Measurements from ENCODE around the gene FAM222A.

The FAM222A gene

DNA sequence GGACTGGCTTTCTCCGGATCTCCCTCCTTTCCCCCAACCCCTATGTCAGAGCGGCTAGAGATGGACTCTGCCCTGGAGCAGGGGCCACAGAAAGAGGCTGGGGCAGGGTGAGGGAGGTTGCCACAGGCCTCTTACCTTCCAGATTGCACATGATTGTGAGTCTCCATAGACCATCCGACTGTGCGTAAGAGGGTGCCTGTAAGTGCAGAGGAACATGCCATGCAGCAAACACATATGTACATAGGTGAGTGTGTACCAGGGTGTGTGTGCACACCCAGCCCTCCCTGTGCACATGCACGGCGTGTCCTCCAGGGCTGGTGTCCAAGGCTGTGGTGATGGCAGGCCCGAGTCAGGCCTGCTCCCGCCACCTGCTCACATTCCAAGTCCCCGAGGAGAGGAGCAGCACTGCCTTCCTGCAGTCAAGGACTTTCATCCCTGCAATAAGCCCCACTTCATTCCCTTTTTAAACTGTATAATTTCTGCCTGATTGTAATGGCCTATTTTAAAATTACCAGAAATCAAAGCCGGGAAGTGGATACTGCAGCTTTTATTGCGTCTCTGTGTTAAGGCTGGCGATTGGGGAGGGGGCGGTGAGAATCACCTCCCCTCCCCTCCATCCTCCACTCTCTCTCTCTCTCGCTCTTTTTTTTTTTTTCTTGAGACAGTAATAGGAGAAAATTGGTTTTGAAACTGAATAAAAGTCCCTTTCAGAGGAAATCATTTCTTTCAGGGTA, 28.5 kb downstream of the FAM222A start (continued):
- TF ChIP-seq PRDM2 (tag by site-specific recombination; IDR thresholded peaks at IDR 0.05; ENCODE audit: borderline replicate concordance), result no peak
- TF ChIP-seq, protein P1, sequence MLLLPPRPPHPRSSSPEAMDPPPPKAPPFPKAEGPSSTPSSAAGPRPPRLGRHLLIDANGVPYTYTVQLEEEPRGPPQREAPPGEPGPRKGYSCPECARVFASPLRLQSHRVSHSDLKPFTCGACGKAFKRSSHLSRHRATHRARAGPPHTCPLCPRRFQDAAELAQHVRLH (tag by site-specific recombination; IDR thresholded peaks at IDR 0.05), result no peak
- no peak for TF ChIP-seq ZNF133 (tag by site-specific recombination; IDR thresholded peaks at IDR 0.05)
- TF ChIP-seq ZNF138 (tag by site-specific recombination; IDR thresholded peaks at IDR 0.05; ENCODE audit: borderline replicate concordance), result no peak
- TF ChIP-seq ZNF658 (tag by site-specific recombination; IDR thresholded peaks at IDR 0.05), result no peak
- no peak for TF ChIP-seq ZNF670 (tag by site-specific recombination; IDR thresholded peaks at IDR 0.05; ENCODE audit: low read depth)
- TF ChIP-seq ZNF560 (tag by site-specific recombination; IDR thresholded peaks at IDR 0.05; ENCODE audit: borderline replicate concordance), result no peak
- no peak for TF ChIP-seq ZNF10 (tag by site-specific recombination; IDR thresholded peaks at IDR 0.05)
- TF ChIP-seq ZNF501 (tag by site-specific recombination; IDR thresholded peaks at IDR 0.05), result no peak
- TF ChIP-seq ZNF513 (tag by site-specific recombination; IDR thresholded peaks at IDR 0.05), result no peak
- TF ChIP-seq ZNF169 (tag by site-specific recombination; IDR thresholded peaks at IDR 0.05), result no peak
- TF ChIP-seq ZNF529 (tag by site-specific recombination; IDR thresholded peaks at IDR 0.05; ENCODE audit: insufficient replicate concordance), result no peak
- TF ChIP-seq ZBTB6 (tag by site-specific recombination; IDR thresholded peaks at IDR 0.05), result no peak
- no peak for TF ChIP-seq ZNF426 (tag by site-specific recombination; IDR thresholded peaks at IDR 0.05)

- ChIA-PET POLR2A (no interaction called here), CTCF (interaction anchor here (0.7 kb wide), 1 partner anchor 11 kb away, joined by 4 read pairs; no protein-coding TSS in a partner anchor)
- H3K9me3 ChIP-seq (ENCODE audit: control insufficient read depth, insufficient read depth, low read depth, low read length), result no peaks in the 10 kb centered on the region
- no peaks in the 10 kb centered on the region for H3K4me1 ChIP-seq (ENCODE audit: control insufficient read depth, insufficient read depth, low read length)
- no peak overlapping the region for H3K4me3 ChIP-seq (ENCODE audit: low read depth, low read length)
- no peak overlapping the region for H3K27ac ChIP-seq (ENCODE audit: extremely low read depth, low read depth, low read length)
- no peaks in the 10 kb centered on the region for H3K36me3 ChIP-seq (ENCODE audit: control insufficient read depth in 2 of 2, insufficient read depth in 1 of 2, low read length in 2 of 2)
- TF ChIP-seq BCL11A (tag by site-specific recombination; IDR thresholded peaks at IDR 0.05; ENCODE audit: low read depth), result no peak
- no peak for TF ChIP-seq ZNF621 (tag by site-specific recombination; IDR thresholded peaks at IDR 0.05)
- no peak for TF ChIP-seq BCL11B (tag by site-specific recombination; IDR thresholded peaks at IDR 0.05; ENCODE audit: low read depth)
- no peak for TF ChIP-seq ZNF626 (tag by site-specific recombination; IDR thresholded peaks at IDR 0.05)
- TF ChIP-seq, protein P2, sequence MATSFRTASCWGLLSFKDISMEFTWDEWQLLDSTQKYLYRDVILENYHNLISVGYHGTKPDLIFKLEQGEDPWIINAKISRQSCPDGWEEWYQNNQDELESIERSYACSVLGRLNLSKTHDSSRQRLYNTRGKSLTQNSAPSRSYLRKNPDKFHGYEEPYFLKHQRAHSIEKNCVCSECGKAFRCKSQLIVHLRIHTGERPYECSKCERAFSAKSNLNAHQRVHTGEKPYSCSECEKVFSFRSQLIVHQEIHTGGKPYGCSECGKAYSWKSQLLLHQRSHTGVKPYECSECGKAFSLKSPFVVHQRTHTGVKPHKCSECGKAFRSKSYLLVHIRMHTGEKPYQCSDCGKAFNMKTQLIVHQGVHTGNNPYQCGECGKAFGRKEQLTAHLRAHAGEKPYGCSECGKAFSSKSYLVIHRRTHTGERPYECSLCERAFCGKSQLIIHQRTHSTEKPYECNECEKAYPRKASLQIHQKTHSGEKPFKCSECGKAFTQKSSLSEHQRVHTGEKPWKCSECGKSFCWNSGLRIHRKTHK (tag by site-specific recombination; IDR thresholded peaks at IDR 0.05), result no peak
- no peak for TF ChIP-seq ZNF558 (tag by site-specific recombination; IDR thresholded peaks at IDR 0.05)
- TF ChIP-seq ZBTB44 (tag by site-specific recombination; IDR thresholded peaks at IDR 0.05), result no peak
- no peak for TF ChIP-seq ZNF514 (tag by site-specific recombination; IDR thresholded peaks at IDR 0.05)
- no peak for TF ChIP-seq ZNF133 (tag by site-specific recombination; IDR thresholded peaks at IDR 0.05)
These were observed 29.7 kb downstream of the FAM222A start for GRCh38 chr12:109743076-109743910.

Data from HEK293 (cell line).